Measurements from ENCODE around the gene PKHD1. TPM values are rescaled to one million over a fixed set of nuclear protein-coding genes. Genes with fewer than 3 reads are reported as not detected.

PKHD1 gene
- total and polyA plus RNA-seq, 2 donors (not counting 1 experiment from before 2014, with no cell fraction given): not detected

GRCh38 chr6:52074716-52075115 is 12.7 kb downstream of the PKHD1 start:
- no peak overlapping the region for H3K9ac ChIP-seq (ENCODE audit: low read length)
- no peaks in the 10 kb centered on the region for H4K20me1 ChIP-seq (ENCODE audit: control insufficient read depth, insufficient read depth, low read length, poor library complexity, severe bottlenecking)
- DNase-seq: no peak
- Mint-ChIP-seq H3K4me1 (no peaks in the 10 kb centered on the region), H3K4me3 (no peak overlapping the region), H3K27ac (no peak overlapping the region), H3K9me3 (ENCODE audit: insufficient read depth) (no peaks in the 10 kb centered on the region), H3K27me3 (peaks cover 19% of the 10 kb centered on the region)
- no peak overlapping the region for H2AFZ ChIP-seq (ENCODE audit: insufficient read depth, low read depth, low read length, poor library complexity, severe bottlenecking)
- TF ChIP-seq CTCF (IDR thresholded peaks at IDR 0.05) (no peak), EZH2 (IDR thresholded peaks at IDR 0.05; ENCODE audit: borderline replicate concordance, insufficient read depth, low read depth, low read length, poor library complexity, severe bottlenecking) (no peak)
- H3K9me3 ChIP-seq (ENCODE audit: control extremely low read depth in 1 of 3, control insufficient read depth in 2 of 3, insufficient read depth in 1 of 3, low read length in 2 of 3): no peaks in the 10 kb centered on the region
- no peak overlapping the region for H3K27ac ChIP-seq (ENCODE audit: low read length in 2 of 2)
- no peaks in the 10 kb centered on the region for H3K4me1 ChIP-seq (ENCODE audit: control insufficient read depth in 2 of 2, insufficient read depth in 2 of 2, low read length in 2 of 2)
- 100% methylated on average over 4 of the region's 5 CpGs for WGBS (ENCODE audit: insufficient coverage)
- no peaks in the 10 kb centered on the region for H3K79me2 ChIP-seq (ENCODE audit: control insufficient read depth, insufficient read depth, low read length)
- H3K27me3 ChIP-seq (replicated peaks in 1 of 4; ENCODE audit: control extremely low read depth in 1 of 4, control insufficient read depth in 3 of 4, insufficient read depth in 4 of 4, low read length in 3 of 4): peaks cover 0 to 2% (median 0%) of the 10 kb centered on the region in 4 experiments
- ATAC-seq (ENCODE audit: low read depth): no peak
- no peak overlapping the region for H3K4me2 ChIP-seq (replicated peaks; ENCODE audit: low read depth, low read length, poor library complexity, severe bottlenecking)
- CTCF ChIA-PET: no interaction called here
- H3K4me3 ChIP-seq (ENCODE audit: control extremely low read depth in 1 of 5, extremely low read depth in 1 of 5, insufficient read depth in 1 of 5, low read depth in 2 of 5, low read length in 4 of 5): no peak overlapping the region
- H3K36me3 ChIP-seq (replicated peaks in 1 of 2; ENCODE audit: control extremely low read depth in 1 of 2, control insufficient read depth in 1 of 2, extremely low read depth in 1 of 2, insufficient read depth in 2 of 2, low read length in 1 of 2): no peaks in the 10 kb centered on the region
- POLR2A ChIA-PET: no interaction called here
- intact Hi-C loops (cut with micrococcal nuclease): no loop called here

GRCh38 chr6:52074155-52074554 is 13.3 kb downstream of the PKHD1 start:
- Histone ChIP-seq H2AFZ (ENCODE audit: insufficient read depth, low read depth, low read length, poor library complexity, severe bottlenecking) (no peak overlapping the region), H3K4me3 (ENCODE audit: control extremely low read depth in 1 of 5, extremely low read depth in 1 of 5, insufficient read depth in 1 of 5, low read depth in 2 of 5, low read length in 4 of 5) (no peak overlapping the region), H3K9me3 (ENCODE audit: control extremely low read depth in 1 of 3, control insufficient read depth in 2 of 3, insufficient read depth in 1 of 3, low read length in 2 of 3) (no peaks in the 10 kb centered on the region), H3K27ac (ENCODE audit: low read length in 2 of 2) (no peak overlapping the region), H3K4me2 (replicated peaks; ENCODE audit: low read depth, low read length, poor library complexity, severe bottlenecking) (no peak overlapping the region), H3K79me2 (ENCODE audit: control insufficient read depth, insufficient read depth, low read length) (no peaks in the 10 kb centered on the region), H3K36me3 (replicated peaks in 1 of 2; ENCODE audit: control extremely low read depth in 1 of 2, control insufficient read depth in 1 of 2, extremely low read depth in 1 of 2, insufficient read depth in 2 of 2, low read length in 1 of 2) (no peaks in the 10 kb centered on the region), H3K4me1 (ENCODE audit: control insufficient read depth in 2 of 2, insufficient read depth in 2 of 2, low read length in 2 of 2) (no peaks in the 10 kb centered on the region), H3K27me3 (replicated peaks in 1 of 4; ENCODE audit: control extremely low read depth in 1 of 4, control insufficient read depth in 3 of 4, insufficient read depth in 4 of 4, low read length in 3 of 4) (peaks cover 0 to 2% (median 0%) of the 10 kb centered on the region in 4 experiments), H3K9ac (ENCODE audit: low read length) (no peak overlapping the region), H4K20me1 (ENCODE audit: control insufficient read depth, insufficient read depth, low read length, poor library complexity, severe bottlenecking) (no peaks in the 10 kb centered on the region)
- Mint-ChIP-seq H3K27me3 (peaks cover 19% of the 10 kb centered on the region), H3K27ac (no peak overlapping the region), H3K4me3 (no peak overlapping the region), H3K9me3 (ENCODE audit: insufficient read depth) (no peaks in the 10 kb centered on the region), H3K4me1 (no peaks in the 10 kb centered on the region)
- no peak for TF ChIP-seq CTCF (IDR thresholded peaks at IDR 0.05)
- TF ChIP-seq EZH2 (IDR thresholded peaks at IDR 0.05; ENCODE audit: borderline replicate concordance, insufficient read depth, low read depth, low read length, poor library complexity, severe bottlenecking): no peak
- ATAC-seq (ENCODE audit: low read depth) (no peak), DNase-seq (no peak)
- POLR2A ChIA-PET: no interaction called here
- CTCF ChIA-PET: no interaction called here
- intact Hi-C loops (cut with micrococcal nuclease): no loop called here
- WGBS (ENCODE audit: insufficient coverage): no CpG with 5 or more reads among the region's 2 CpGs

Data from B cell (primary cell).